Heart left ventricle (tissue), 16 donors: ENCODE measurements around the gene CCDC134. TPM values are rescaled to one million over a fixed set of nuclear protein-coding genes. Genes with fewer than 3 reads are reported as not detected.

Source experiments
- ATAC-seq, 4 donors: fragments of 200-7000 bp; cut with Tn5 transposase; one replicate each; pipeline ENCODE4 v1.9.1; 2020 to 2022; ENCODE audit warnings: moderate library complexity in 4 of 4, mild to moderate bottlenecking in 3 of 4, moderate number of reproducible peaks in 1 of 4
- DNase-seq, 5 donors: peaks; one replicate each; pipeline ENCODE4 v3.0.0-alpha.2; 2020
- H3K27ac ChIP-seq, 12 donors: fragments of 200-600 bp; sonication (generic) in 4 of 12; one replicate each; pipeline versions ENCODE4 v1.5.0 to v1.8.0; 2016 to 2022; ENCODE audit warnings: mild to moderate bottlenecking in 2 of 12
- H3K27me3 ChIP-seq, 9 donors: fragments of 200-600 bp; sonication (generic) in 2 of 9; one replicate each; pipeline versions ENCODE4 v1.5.1 to v1.8.0; 2016 to 2022; ENCODE audit warnings: mild to moderate bottlenecking in 3 of 9
- H3K36me3 ChIP-seq, 9 donors: fragments of 200-600 bp; sonication (generic) in 2 of 9; one replicate each; pipeline versions ENCODE4 v1.5.0 to v1.8.0; 2018 to 2022; ENCODE audit warnings: mild to moderate bottlenecking in 2 of 9
- H3K4me1 ChIP-seq, 12 donors: fragments of 200-600 bp; sonication (generic) in 4 of 12; one replicate each; pipeline versions ENCODE4 v1.5.0 to v1.8.0; 2016 to 2022; ENCODE audit warnings: mild to moderate bottlenecking in 3 of 12
- H3K4me3 ChIP-seq, 12 donors: fragments of 200-600 bp; sonication (generic) in 4 of 12; one replicate each; pipeline versions ENCODE4 v1.5.0 to v1.8.0; 2017 to 2022; ENCODE audit warnings: mild to moderate bottlenecking in 9 of 12, moderate library complexity in 4 of 12
- H3K9me3 ChIP-seq, 12 donors: fragments of 200-600 bp; sonication (generic) in 4 of 12; one replicate each; pipeline versions ENCODE4 v1.5.0 to v1.8.0; 2016 to 2022; ENCODE audit warnings: mild to moderate bottlenecking in 1 of 12
- POLR2A ChIP-seq, 2 donors: fragments of 450-650 bp; IDR thresholded peaks; one replicate each; pipeline ENCODE4 v1.6.1; 2017; ENCODE audit warnings: antibody characterized with exemption in 2 of 2, mild to moderate bottlenecking in 2 of 2, moderate library complexity in 2 of 2
- WGBS, 4 donors: extraction: QIAGEN DNeasy Blood & Tissue Kit in 2 of 4; methylation state at CpG; one replicate each; pipeline versions ENCODE4 v1.1.5 to v1.1.7; 2013 to 2018; 5-methylcytosine and 5-hydroxymethylcytosine counted together
- intact Hi-C, 10 donors: fragments of 100-400 bp; cut with DNase I; formaldehyde crosslinking; loops; one replicate each; pipeline versions ENCODE4 v1.11.1 to v1.14.2; 2022
- polyA plus RNA-seq, 2 donors: library from polyadenylated mRNA; stranded (reverse); fragments of 200-250 nt; gene quantifications; one replicate each; pipeline ENCODE4 v1.2.3, GENCODE V29; 2013
- total RNA-seq, 9 donors: library from RNA; depleted of rRNA in 2 of 9; stranded (reverse); fragments of >200 nt in 2 of 9; fragmentation: NEBNext Ultra II Directional in 3 of 9; extraction: Animal tissue kit (Norgen Biotek cat#: 25700) in 3 of 9; gene quantifications; one replicate each; pipeline versions ENCODE4 v1.1.0 to v1.2.4, GENCODE V29; 2016 to 2023
- TF ChIP-seq, protein P1 (sequence below), 12 donors: fragments of 200-600 bp; sonication (generic) in 4 of 12; IDR thresholded peaks; one replicate each; pipeline versions ENCODE4 v1.5.0 to v1.8.0; 2018 to 2022; ENCODE audit warnings: antibody characterized with exemption in 12 of 12, mild to moderate bottlenecking in 5 of 12
- donor health status: ischemic (EF 13 %, LVEDD 7.1; RV severe dilation, severe dysfunction).
- donor health status: healthy with polysubstance abuse.
- donor health status: DM: no; HTN: yes; CAD: no.
- donor health status: DM: no; HTN: no; CAD: no.
- donor health status: ischemic (EF 25% LVEDD 6.9; RV normal size, moderate dysfunction).
- donor health status: ischemic (EF 25% LVEDD 5.7; RV mildly dilated, moderate dysfunction).
- donor health status: healthy.
- donor health status: DM: yes; HTN: yes; CAD: no.
- donor health status: ischemic (EF 35%, LVEDD 5.7; RV mildly dilated, moderate dysfunction).
- donor health status: nonischemic (EF 11% LVEDD 7.7; RV severe dilation, severe dysfunction).
- donor health status: DM: yes; HTN: yes; CAD: no.
- donor health status: PGD.
- donor health status: ischemic (EF 29% LVEDD 5.4; RV normal size, mild dysfunction).
- donor health status: nonischemic (EF 23%, LVEDD 6.1; RV moderate dilation, normal function).

Gene CCDC134
- total and polyA plus RNA-seq, 11 donors, result 2.2 to 10.2 (median 3.5) TPM

DNA sequence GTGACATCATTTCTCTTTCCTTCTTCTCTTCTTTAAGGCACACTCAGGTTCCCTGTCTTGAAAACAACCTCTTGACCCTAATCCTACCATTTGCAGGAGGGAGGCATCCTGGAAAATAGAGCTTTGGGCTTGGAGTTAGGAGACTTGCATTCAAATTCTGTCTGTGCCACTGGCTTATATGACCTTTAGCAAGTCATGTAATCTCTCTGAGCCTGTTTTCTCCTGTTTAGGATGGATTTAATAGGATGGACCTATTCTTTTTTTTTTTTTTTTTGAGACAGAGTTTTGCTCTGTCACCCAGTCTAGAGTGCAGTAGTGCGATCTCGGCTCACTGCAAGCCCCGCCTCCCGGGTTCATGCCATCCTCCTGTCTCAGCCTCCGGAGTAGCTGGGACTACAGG, 25.1 kb upstream of the CCDC134 start:
- no peak for TF ChIP-seq POLR2A (IDR thresholded peaks at IDR 0.05)
- Histone ChIP-seq H3K4me3 (no peak overlapping the region), H3K9me3 (no peaks in the 10 kb centered on the region), H3K36me3 (no peaks in the 10 kb centered on the region), H3K27me3 (no peaks in the 10 kb centered on the region), H3K4me1 (peaks cover 0 to 1% (median 0%) of the 10 kb centered on the region in 12 donors), H3K27ac (no peak overlapping the region)
- WGBS, 4 donors, result 90 to 96% (median 93%) methylated on average over 5 of the region's 5 CpGs
- no peak for DNase-seq
- intact Hi-C loops, result no loop called here
- ATAC-seq, result no peak

DNA sequence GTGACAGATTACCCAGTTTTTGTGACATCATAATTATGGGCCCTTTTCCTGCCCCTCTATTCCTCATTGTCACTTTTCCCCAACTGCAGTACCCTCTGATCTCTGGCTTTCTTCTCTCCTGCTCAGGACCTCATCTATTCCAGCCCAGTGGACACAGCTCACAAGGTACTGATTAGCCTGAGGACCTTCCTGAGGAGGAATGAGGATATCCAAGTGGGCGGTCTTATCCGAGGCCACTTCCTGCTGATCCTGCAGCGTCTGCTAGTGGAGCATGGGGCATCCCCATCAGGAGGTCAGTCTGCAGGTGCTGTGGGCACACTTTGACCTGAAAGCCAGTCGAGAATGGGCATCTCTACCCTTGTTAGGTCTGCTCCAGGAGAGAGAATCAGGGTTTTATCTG, 24.5 kb upstream of the CCDC134 start:
- Histone ChIP-seq H3K9me3 (no peaks in the 10 kb centered on the region), H3K27ac (no peak overlapping the region), H3K36me3 (no peaks in the 10 kb centered on the region), H3K27me3 (no peaks in the 10 kb centered on the region), H3K4me3 (no peak overlapping the region), H3K4me1 (peaks cover 0 to 8% (median 0%) of the 10 kb centered on the region in 12 donors)
- 45 to 67% (median 63%) methylated on average over 4 of the region's 4 CpGs for WGBS, 4 donors
- intact Hi-C loops, result no loop called here
- DNase-seq, result no peak
- no peak for TF ChIP-seq POLR2A (IDR thresholded peaks at IDR 0.05)
- TF ChIP-seq, protein P1, sequence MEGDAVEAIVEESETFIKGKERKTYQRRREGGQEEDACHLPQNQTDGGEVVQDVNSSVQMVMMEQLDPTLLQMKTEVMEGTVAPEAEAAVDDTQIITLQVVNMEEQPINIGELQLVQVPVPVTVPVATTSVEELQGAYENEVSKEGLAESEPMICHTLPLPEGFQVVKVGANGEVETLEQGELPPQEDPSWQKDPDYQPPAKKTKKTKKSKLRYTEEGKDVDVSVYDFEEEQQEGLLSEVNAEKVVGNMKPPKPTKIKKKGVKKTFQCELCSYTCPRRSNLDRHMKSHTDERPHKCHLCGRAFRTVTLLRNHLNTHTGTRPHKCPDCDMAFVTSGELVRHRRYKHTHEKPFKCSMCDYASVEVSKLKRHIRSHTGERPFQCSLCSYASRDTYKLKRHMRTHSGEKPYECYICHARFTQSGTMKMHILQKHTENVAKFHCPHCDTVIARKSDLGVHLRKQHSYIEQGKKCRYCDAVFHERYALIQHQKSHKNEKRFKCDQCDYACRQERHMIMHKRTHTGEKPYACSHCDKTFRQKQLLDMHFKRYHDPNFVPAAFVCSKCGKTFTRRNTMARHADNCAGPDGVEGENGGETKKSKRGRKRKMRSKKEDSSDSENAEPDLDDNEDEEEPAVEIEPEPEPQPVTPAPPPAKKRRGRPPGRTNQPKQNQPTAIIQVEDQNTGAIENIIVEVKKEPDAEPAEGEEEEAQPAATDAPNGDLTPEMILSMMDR (IDR thresholded peaks at IDR 0.05), result no peak
- no peak for ATAC-seq

DNA sequence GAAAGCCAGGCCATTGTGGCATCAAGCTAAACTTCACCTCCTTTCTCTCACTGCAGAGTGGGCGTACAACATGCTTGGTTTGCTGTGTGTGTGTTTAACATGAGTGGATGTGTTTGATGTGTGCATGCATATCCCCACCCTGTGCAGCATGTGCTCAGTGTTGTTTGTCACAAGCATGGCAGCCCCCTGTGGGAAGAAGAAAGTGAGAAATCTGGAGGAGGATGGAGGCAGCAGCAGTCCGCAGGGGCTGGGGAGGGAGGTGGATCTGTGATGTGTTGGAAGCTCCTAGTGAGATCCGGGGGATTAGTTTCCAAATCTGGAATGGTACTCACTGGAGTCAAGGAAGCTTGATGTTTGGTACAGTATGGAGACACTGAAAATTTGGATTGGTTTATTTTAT, 24.1 kb upstream of the CCDC134 start:
- H3K4me1 ChIP-seq, result peaks cover 0 to 12% (median 0%) of the 10 kb centered on the region in 12 donors
- no peaks in the 10 kb centered on the region for H3K27me3 ChIP-seq
- no peak for DNase-seq
- TF ChIP-seq, protein P1 (IDR thresholded peaks at IDR 0.05), result no peak
- TF ChIP-seq POLR2A (IDR thresholded peaks at IDR 0.05), result no peak
- no peaks in the 10 kb centered on the region for H3K9me3 ChIP-seq
- whole genome bisulfite sequencing, 4 donors, result 80 to 86% (median 83%) methylated on average over 3 of the region's 3 CpGs
- no peak overlapping the region for H3K27ac ChIP-seq
- H3K4me3 ChIP-seq, result no peak overlapping the region
- H3K36me3 ChIP-seq, result no peaks in the 10 kb centered on the region
- no peak for ATAC-seq
- intact Hi-C loops, result no loop called here

DNA sequence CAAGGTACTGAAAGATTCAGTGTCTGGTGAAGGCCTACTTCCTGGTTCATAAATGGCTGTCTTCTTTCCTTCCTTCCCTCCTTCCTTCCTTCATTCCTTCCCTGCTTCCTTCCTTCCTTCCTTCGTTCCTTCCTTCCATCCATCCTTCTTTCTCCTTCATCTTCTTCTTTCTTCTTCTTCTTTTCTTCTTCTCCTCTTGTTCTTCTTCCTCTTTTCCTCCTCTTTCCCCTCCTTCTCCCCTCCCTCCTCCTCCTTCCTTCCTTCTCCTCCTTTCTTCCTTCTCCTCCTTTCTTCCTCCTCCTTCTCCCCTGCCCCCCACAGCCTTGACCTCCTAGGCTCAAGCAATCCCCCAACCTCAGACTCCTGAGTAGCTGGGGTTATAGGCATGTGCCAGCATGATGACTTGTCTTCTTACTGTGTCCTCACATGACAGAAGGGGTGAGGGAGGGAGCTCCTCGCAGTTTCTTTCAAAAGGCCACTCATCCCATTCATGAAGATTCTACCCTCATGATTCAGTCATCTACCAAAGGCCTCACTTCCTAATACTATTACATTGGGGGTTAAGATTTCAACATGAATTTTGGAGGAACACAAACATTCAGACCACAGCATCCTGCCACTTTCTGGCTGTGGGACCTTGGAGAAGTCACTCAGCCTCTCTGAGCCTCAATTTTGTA, 22.6 kb upstream of the CCDC134 start:
- 87 to 95% (median 93%) methylated on average over 2 of the region's 2 CpGs for WGBS, 4 donors

More for the DNA sequence above, 22.6 kb upstream of the CCDC134 start:
- Histone ChIP-seq H3K27ac (no peak overlapping the region), H3K36me3 (no peaks in the 10 kb centered on the region), H3K9me3 (no peaks in the 10 kb centered on the region), H3K4me1 (peaks cover 0 to 27% (median 0%) of the 10 kb centered on the region in 12 donors), H3K27me3 (no peaks in the 10 kb centered on the region), H3K4me3 (no peak overlapping the region)
- TF ChIP-seq, protein P1 (IDR thresholded peaks at IDR 0.05), result no peak
- no peak for TF ChIP-seq POLR2A (IDR thresholded peaks at IDR 0.05)
- ATAC-seq (no peak), DNase-seq (no peak)
- intact Hi-C loops, result no loop called here
